OCI-LY7 (cell line): ENCODE data around the gene APOE. TPM values are rescaled to one million over a fixed set of nuclear protein-coding genes. Genes with fewer than 3 reads are reported as not detected.

Source experiments
- BruUV-seq: library from RNA; stranded (reverse); fragments of 400-500 nt; replicated peaks from 2 replicates; lab custom pipeline; 2021; lab: Mats Ljungman, UMichigan
- CTCF ChIA-PET: fragments of 300-600 bp; sonication (Branson Sonifier 250); formaldehyde crosslinking; loops from one replicate; lab custom pipeline; 2022; ENCODE audit warnings: antibody characterized with exemption; ENCODE audit not compliant: unreplicated experiment; lab: Charles Lee
- POLR2A ChIA-PET: fragments of 300-600 bp; sonication (Branson Sonifier 250); formaldehyde crosslinking; loops from one replicate; lab custom pipeline; 2022; ENCODE audit warnings: antibody characterized with exemption; lab: Charles Lee
- DNase-seq: peaks from one replicate; pipeline ENCODE4 v3.0.0-alpha.2; 2015; ENCODE audit warnings: low spot score
- H2AFZ ChIP-seq: fragments of 200-600 bp; sonication (generic), shearing (Covaris generic); 2 replicates; pipeline ENCODE4 v1.6.1; 2014; ENCODE audit warnings: mild to moderate bottlenecking, antibody characterized with exemption, low read length, moderate library complexity
- H3K27ac ChIP-seq: fragments of 200-600 bp; sonication (generic); 2 replicates; pipeline ENCODE4 v1.5.1; 2014; ENCODE audit warnings: mixed run types, low read depth, mild to moderate bottlenecking, moderate library complexity, low read length, inconsistent platforms; ENCODE audit not compliant: poor library complexity, severe bottlenecking
- H3K36me3 ChIP-seq: fragments of 200-600 bp; sonication (generic); 2 replicates; pipeline ENCODE4 v1.6.1; 2014; ENCODE audit warnings: mild to moderate bottlenecking, antibody characterized with exemption, low read length, moderate library complexity, mixed read lengths; ENCODE audit not compliant: insufficient read depth
- H3K4me1 ChIP-seq: fragments of 200-600 bp; sonication (generic); 2 replicates; pipeline ENCODE4 v1.5.1; 2014; ENCODE audit warnings: mild to moderate bottlenecking, low read length; ENCODE audit not compliant: insufficient read depth, poor library complexity, severe bottlenecking
- H3K4me2 ChIP-seq: fragments of 200-600 bp; sonication (generic); 2 replicates; pipeline ENCODE4 v1.6.1; 2014; ENCODE audit warnings: mild to moderate bottlenecking, low read length
- H3K4me3 ChIP-seq: fragments of 200-600 bp; sonication (generic); 2 replicates; pipeline ENCODE4 v1.5.1; 2014; ENCODE audit warnings: mild to moderate bottlenecking, low read depth, low read length; ENCODE audit not compliant: poor library complexity, severe bottlenecking
- H3K79me2 ChIP-seq: fragments of 200-600 bp; sonication (generic); 2 replicates; pipeline ENCODE4 v1.6.1; 2016; ENCODE audit warnings: low read depth, mild to moderate bottlenecking, low read length, moderate library complexity, mixed read lengths; ENCODE audit not compliant: insufficient read depth
- H3K9me2 ChIP-seq: fragments of 200-600 bp; sonication (generic); 2 replicates; pipeline ENCODE4 v1.6.1; 2016; ENCODE audit warnings: mild to moderate bottlenecking, low read length, mixed read lengths; ENCODE audit not compliant: insufficient read depth
- H3K9me3 ChIP-seq: fragments of 200-600 bp; sonication (generic); 2 replicates; pipeline ENCODE4 v1.6.1; 2014; ENCODE audit warnings: mild to moderate bottlenecking, mixed run types, low read length, mixed read lengths
- H4K20me1 ChIP-seq: fragments of 200-600 bp; sonication (generic); 2 replicates; pipeline ENCODE4 v1.6.1; 2014; ENCODE audit warnings: mild to moderate bottlenecking, antibody characterized with exemption, low read length, moderate library complexity, mixed read lengths; ENCODE audit not compliant: insufficient read depth
- EZH2phosphoT487 ChIP-seq: fragments of 200-600 bp; sonication (generic); IDR thresholded peaks from 2 replicates; pipeline ENCODE4 v1.6.1; 2018; ENCODE audit warnings: low read depth, borderline replicate concordance, mild to moderate bottlenecking, mixed run types, antibody characterized with exemption, low read length, moderate library complexity, mixed read lengths
- intact Hi-C: fragments of 100-400 bp; cut with micrococcal nuclease; formaldehyde crosslinking; loops from one replicate; pipeline ENCODE4 v1.10.0; 2022; ENCODE audit not compliant: unreplicated experiment
- total RNA-seq, 2 experiments: library from RNA; depleted of rRNA in 1 of 2; stranded (reverse); fragments of >200 nt in 1 of 2; shearing (Covaris generic) in 1 of 2; gene quantifications; 2 replicates each; pipeline ENCODE4 v1.2.3, GENCODE V29; 2014 to 2022
- TF ChIP-seq, protein P1 (sequence below): fragments of 200-600 bp; sonication (generic); conservative IDR thresholded peaks from 2 replicates; pipeline ENCODE4 v1.5.1; 2014; ENCODE audit warnings: mild to moderate bottlenecking, antibody characterized with exemption, low read length, moderate library complexity, mixed read lengths

APOE gene
- total RNA-seq, 2 experiments from 2014 or later = 1.8 to 2.1 TPM

DNA sequence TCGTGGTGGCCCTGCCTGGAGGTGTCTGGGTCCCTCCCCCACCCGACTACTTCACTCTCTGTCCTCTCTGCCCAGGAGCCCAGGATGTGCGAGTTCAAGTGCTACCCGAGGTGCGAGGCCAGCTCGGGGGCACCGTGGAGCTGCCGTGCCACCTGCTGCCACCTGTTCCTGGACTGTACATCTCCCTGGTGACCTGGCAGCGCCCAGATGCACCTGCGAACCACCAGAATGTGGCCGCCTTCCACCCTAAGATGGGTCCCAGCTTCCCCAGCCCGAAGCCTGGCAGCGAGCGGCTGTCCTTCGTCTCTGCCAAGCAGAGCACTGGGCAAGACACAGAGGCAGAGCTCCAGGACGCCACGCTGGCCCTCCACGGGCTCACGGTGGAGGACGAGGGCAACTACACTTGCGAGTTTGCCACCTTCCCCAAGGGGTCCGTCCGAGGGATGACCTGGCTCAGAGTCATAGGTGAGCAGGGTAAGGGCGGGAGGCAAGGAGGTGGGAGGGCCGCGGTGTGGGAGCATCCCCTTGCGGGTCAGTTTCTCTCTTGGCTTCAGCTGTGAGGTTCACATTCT lies 40.3 kb upstream of the APOE start:
- no peak overlapping the region for H2AFZ ChIP-seq
- no peaks in the 10 kb centered on the region for H3K4me1 ChIP-seq
- no peaks in the 10 kb centered on the region for H3K79me2 ChIP-seq
- no peaks in the 10 kb centered on the region for H3K9me3 ChIP-seq
- POLR2A ChIA-PET = no interaction called here
- intact Hi-C loops = no loop called here
- no peaks in the 10 kb centered on the region for H3K36me3 ChIP-seq
- H3K4me3 ChIP-seq = no peak overlapping the region
- CTCF ChIA-PET = no interaction called here
- DNase-seq = no peak
- H3K9me2 ChIP-seq = no peaks in the 10 kb centered on the region
- no peak overlapping the region for H3K27ac ChIP-seq
- no peaks in the 10 kb centered on the region for H4K20me1 ChIP-seq
- no TSS peak for BruUV-seq
- H3K4me2 ChIP-seq = no peak overlapping the region
- TF ChIP-seq EZH2phosphoT487 = no peak
- TF ChIP-seq, protein P1, sequence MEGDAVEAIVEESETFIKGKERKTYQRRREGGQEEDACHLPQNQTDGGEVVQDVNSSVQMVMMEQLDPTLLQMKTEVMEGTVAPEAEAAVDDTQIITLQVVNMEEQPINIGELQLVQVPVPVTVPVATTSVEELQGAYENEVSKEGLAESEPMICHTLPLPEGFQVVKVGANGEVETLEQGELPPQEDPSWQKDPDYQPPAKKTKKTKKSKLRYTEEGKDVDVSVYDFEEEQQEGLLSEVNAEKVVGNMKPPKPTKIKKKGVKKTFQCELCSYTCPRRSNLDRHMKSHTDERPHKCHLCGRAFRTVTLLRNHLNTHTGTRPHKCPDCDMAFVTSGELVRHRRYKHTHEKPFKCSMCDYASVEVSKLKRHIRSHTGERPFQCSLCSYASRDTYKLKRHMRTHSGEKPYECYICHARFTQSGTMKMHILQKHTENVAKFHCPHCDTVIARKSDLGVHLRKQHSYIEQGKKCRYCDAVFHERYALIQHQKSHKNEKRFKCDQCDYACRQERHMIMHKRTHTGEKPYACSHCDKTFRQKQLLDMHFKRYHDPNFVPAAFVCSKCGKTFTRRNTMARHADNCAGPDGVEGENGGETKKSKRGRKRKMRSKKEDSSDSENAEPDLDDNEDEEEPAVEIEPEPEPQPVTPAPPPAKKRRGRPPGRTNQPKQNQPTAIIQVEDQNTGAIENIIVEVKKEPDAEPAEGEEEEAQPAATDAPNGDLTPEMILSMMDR = no peak

DNA sequence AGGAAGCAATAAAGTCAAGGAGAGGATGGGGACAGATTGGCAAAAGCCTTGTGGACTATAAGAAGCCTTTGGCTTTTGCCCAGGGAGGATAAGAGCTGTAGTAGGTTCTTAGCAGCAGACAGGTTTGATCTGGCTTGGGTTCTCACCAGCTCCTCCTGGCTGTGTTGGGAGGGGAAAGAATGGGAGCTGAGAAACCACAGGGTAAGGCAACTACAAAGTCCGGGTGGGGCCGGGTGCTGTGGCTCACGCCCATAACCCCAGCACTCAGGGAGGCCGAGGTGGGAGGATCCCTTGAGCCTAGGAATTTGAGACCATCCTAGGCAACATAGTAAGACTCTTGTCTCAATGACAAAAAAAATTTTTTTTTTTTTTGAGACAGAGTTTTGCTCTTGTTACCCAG lies 38.9 kb upstream of the APOE start:
- no peaks in the 10 kb centered on the region for H3K9me2 ChIP-seq
- no peaks in the 10 kb centered on the region for H4K20me1 ChIP-seq
- no peaks in the 10 kb centered on the region for H3K9me3 ChIP-seq
- ChIA-PET CTCF (no interaction called here), POLR2A (no interaction called here)
- H3K4me3 ChIP-seq = no peak overlapping the region
- no peaks in the 10 kb centered on the region for H3K4me1 ChIP-seq
- no peak overlapping the region for H3K27ac ChIP-seq
- BruUV-seq = no TSS peak
- no peak overlapping the region for H3K4me2 ChIP-seq
- H3K79me2 ChIP-seq = no peaks in the 10 kb centered on the region
- TF ChIP-seq EZH2phosphoT487 = no peak
- TF ChIP-seq, protein P1 = no peak
- DNase-seq = no peak
- no peak overlapping the region for H2AFZ ChIP-seq
- no peaks in the 10 kb centered on the region for H3K36me3 ChIP-seq
- intact Hi-C loops = no loop called here

DNA sequence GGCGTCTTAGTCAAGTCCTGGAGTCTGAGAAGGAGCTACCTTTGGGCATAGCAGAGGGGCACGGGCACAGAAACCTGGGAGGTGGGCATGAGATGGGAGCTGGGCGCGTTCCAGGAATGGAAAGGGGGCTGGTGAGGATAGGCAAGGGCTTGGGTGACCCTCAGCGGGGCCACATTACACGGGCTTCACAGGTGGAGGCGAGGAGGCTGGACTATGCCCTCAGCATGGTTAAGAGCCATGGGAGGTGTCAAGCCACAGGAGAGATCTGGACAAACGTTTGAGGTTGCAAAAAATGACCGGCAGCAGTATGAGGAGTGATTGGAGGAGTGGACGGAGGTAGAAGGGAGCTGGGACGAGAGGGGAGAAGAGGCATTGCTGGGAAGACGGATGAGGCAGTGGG lies 38.0 kb upstream of the APOE start:
- Histone ChIP-seq H3K27ac (no peak overlapping the region), H3K36me3 (no peaks in the 10 kb centered on the region), H3K4me2 (no peak overlapping the region), H2AFZ (no peak overlapping the region), H3K4me1 (no peaks in the 10 kb centered on the region), H3K9me3 (no peaks in the 10 kb centered on the region), H3K9me2 (no peaks in the 10 kb centered on the region), H3K79me2 (no peaks in the 10 kb centered on the region), H4K20me1 (no peaks in the 10 kb centered on the region), H3K4me3 (no peak overlapping the region)
- intact Hi-C loops = no loop called here
- ChIA-PET CTCF (no interaction called here), POLR2A (no interaction called here)
- TF ChIP-seq EZH2phosphoT487 = no peak
- TF ChIP-seq, protein P1 = no peak
- no TSS peak for BruUV-seq
- DNase-seq = no peak
